Stimulated activated CD4-positive, alpha-beta T cell treated with anti-CD3 and anti-CD28 coated beads, Interleukin-15, amount 100 ng/mL, for 48 hours (primary cell): Measurements from ENCODE around the gene SLC44A5.
"Not testable (repeated sequence)": the region's sequence is repeated elsewhere in the genome, so short reads cannot be mapped to it uniquely, and the experiment has no call there.

Source experiments
- DNase-seq, 2 donors: peaks; one replicate each; pipeline ENCODE4 v3.0.0-alpha.2; 2020; ENCODE audit warnings: low read depth in 2 of 2

SLC44A5 gene

DNA sequence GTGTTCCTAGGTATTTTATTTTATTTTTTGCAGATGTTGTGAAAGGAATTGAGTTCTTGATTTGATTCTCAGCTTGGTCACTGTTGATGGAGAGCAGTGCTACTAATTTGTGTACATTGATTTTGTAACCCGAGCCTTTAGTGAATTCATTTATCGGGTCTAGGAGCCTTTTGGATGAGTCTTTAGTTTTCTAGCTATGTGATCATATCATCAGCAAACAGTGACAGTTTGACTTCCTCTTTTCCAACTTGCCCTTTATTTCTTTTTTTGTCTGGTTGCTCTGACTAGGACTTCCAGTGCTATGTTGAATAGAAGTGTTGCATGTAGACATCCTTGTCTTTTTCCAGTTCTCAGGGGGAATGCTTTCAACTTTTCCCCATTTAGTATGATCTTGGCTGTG lies 337.8 kb downstream of the SLC44A5 start:
- no peak for DNase-seq

DNA sequence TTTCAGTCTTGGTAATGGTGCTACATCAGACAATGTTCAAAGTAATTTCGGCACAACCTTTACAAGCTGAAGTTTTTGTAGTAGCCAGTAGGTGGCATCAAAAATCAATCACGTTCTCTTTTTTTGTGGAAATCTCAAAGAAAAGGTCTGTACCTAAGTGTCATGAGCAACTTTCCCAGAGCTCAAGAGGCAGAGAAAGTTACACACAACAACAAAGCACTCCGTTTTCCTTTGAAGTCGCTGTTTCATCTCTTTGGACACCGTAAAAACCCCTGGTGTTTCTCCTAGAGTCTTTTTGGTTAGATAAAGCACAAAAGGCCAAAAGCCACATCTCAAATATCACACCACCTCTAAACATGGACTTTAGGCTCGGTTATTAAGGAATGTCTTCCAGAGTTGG lies 345.1 kb downstream of the SLC44A5 start:
- DNase-seq: no peak

DNA sequence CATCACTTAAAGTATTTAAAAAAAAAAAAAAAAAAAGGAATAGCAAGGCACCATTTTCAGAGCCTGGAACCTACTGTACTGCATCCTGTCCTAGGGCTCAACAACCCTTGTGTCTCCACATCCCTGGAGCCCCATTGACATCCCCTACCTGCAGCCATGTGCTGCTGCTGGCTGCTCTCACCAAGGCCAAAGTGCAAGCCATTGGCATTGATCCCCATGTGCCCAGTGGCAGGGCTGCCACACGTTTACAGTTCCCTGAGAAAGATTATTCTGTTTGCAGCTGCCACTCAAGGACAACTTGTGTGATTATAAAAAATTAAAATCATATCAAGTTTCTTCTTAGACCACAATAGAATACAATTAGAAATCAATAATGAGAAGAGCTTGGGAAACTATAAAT lies 346.8 kb downstream of the SLC44A5 start:
- DNase-seq: no peak

DNA sequence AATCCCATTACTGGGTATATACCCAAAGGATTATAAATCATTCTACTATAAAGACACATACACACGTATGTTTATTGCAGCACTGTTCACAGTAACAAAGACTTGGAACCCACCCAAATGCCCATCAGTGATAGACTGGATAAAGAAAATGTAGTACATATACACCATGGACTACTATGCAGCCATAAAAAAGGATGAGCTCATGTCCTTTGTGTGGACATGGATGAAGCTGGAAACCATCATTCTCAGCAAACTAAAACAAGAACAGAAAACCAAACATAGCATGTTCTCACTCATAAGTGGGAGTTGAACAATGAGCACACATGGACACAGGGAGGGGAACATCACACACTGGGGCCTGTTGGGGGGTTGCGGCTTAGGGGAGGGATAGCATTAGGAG lies 347.3 kb downstream of the SLC44A5 start:
- DNase-seq: not testable (repeated sequence)

DNA sequence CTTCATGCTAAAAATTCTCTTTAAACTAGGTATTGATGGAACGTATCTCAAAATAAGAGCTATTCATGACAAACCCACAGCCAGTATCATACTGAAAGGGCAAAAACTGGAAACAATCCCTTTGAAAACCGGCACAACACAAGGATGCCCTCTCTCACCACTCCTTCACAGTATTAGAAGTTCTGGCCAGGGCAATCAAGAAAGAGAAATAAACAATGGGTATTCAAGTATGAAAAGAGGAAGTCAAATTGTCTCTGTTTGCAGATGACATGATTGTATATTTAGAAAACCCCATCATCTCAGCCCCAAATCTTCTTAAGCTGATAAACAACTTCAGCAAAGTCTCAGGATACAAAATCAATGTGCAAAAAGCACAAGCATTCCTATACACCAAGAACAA lies 349.0 kb downstream of the SLC44A5 start:
- DNase-seq: not testable (repeated sequence)

DNA sequence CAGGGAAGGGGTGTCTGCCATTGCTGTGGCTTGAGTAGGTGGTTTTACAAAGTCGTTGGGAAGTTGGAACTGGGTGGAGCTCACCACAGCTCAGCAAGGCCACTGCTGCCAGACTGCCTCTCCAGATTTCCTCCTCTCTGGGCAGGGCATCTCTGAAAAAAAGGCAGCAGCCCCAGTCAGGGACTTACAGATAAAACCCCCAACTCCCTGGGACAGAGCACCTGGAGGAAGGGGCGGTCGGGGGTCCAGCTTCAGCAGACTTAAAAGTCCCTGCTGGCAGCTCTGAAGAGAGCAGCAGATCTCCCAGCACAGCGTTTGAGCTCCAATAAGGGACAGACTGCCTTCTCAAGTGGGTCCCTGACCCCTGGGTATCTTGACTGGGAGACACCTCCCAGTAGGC lies 352.6 kb downstream of the SLC44A5 start:
- no peak for DNase-seq

DNA sequence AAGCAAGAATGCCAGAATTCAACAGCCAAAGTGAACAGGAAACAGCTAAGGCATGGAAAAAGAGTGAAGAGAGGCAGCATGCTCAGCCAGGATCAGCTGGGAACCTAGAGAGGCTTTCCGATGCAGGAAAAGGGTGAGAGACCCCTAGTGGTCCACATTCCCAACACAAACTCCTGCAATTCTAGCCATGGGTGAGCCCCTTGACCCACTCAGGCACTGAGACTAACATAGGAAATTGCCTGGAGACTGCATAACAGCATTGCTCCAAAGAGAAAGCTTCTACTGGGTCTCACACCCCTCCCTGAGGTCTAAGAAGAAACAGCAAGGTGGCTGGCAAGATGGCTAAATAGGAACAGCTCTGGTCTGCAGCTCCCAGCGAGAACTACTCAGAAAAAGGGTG lies 353.5 kb downstream of the SLC44A5 start:
- DNase-seq: no peak

DNA sequence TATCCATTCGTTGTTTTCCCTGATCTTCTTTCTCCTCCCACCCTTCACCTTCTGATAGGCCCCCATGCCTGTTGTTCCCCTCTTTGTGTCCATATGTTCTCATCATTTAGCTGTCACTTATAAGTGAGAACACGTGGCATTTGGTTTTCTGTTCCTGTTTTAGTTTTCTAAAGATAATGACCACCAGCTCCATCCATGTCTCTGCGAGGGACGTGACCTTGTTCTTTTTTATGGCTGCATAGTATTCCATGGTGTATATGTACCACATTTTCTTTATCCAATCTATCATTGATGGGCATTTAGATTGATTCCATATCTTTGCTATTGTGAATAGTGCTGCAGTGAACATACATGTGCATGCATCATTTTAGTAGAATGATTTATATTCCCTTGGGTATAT lies 360.8 kb downstream of the SLC44A5 start:
- DNase-seq: not testable (repeated sequence)

DNA sequence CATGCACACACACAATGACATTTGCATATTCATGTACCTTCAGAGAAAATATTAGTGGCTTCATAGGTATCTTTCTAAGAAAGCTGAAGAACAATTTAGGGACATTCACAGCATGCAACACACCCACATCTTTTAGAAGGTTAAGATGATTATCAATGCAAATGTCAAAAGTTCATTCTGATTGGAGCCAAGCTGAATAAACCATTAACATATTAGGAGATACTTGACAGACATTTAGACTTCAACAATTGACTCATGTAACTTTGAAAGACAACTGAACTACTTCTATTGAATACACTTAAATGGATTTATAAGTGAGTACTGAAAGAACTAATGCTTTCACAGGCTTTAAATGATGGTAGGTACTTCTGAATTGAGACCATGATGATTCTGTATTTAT lies 365.7 kb downstream of the SLC44A5 start:
- no peak for DNase-seq

DNA sequence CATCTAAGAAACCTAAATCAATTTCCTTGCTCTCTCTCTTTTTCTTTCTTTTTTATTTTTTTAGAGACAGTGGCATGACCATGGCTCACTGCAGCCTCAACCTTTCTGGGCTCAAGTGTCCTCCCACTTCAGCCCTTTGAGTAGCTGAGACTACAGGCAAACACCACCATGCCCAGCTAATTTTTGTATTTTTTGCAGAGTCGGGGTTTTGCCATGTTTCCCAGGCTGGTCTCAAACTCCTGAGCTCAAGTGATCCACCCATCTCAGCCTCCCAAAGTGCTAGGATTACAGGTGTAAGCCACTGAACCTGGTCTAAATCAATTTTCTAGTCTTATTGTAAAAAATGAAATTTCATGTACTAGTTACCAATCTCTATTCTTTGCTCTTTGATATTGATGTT lies 367.8 kb downstream of the SLC44A5 start:
- no peak for DNase-seq

DNA sequence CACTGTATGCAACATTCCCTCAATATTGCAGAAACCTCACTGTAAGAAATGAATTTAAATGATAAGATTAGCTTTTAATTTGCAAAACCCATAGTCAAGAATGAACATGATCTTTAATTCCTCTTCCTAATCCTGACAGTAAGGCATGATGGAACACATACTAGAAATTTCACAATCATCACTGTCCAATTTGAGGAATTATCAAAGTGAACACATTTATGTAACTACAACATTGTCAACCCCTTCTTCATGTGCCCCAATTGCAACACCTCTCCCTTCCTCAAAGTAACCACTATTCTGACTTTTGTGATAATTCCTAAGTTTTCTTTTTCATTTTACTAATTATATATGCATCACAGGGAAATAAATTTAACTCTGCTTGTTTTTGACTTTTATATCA lies 373.6 kb downstream of the SLC44A5 start:
- no peak for DNase-seq

DNA sequence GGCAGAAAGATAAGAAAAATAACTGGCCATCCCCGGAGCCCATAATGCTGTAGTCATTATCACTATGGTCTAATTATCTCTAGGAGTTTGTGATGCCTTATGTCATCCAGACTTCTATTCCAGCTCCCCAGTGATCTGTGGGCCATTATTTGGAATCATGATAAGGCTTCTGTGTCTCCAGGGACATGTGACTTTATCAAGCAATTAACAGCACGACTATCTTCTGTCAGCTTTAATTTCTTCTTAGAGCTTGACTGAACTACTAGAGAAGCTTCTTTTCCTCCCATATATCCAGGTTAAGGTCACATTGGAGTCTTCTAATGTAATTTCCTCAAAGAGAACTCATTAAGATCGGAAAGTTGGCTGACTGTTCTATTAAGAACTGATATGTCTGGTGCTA lies 376.4 kb downstream of the SLC44A5 start:
- no peak for DNase-seq

DNA sequence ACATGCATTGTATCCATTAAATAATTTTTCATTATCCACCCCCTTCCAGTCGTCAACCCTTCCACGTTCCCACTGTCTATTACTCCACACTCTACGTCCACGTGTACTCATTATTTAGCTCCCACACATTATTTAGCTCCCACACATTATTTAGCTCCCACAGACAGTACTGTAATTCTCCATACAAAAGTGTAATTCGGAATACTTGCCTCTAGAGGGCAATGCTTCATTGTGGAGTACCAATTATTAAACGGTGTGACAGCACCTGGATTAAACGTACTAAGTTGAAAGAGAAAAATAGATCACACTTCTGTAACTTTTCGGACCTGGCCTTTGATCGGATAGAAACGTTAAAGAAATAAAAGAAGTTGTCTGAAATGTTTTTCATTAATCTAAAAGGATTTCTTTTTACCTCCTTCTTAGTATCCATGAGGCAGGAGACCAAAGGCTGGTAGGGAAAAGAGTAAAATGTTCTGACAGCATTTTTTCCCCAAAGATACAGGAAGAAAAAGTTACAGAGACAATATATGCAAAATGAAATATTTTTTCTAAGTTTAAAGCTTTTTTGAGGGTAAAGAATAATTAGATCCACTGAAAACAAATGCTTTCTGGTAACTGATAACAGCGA lies 377.5 kb downstream of the SLC44A5 start:
- DNase-seq: no peak

DNA sequence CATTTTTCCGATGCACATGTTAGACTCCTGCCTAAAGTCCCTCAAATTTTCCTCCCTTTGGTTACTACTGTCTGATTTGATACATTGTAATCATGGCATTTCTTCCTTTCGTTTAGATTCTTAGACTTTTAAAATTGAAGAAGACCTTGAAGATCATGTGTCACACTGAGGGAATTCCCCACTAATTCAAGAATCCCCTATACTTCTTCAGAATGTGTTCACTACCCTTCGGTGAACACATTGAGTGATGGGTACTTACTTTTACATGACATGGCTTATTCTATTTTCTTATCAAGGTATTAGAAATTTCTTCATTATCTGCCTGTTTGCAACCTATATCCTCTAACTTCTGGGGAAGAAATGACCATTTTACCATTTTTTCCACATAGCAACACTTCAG lies 390.8 kb downstream of the SLC44A5 start:
- DNase-seq: no peak

DNA sequence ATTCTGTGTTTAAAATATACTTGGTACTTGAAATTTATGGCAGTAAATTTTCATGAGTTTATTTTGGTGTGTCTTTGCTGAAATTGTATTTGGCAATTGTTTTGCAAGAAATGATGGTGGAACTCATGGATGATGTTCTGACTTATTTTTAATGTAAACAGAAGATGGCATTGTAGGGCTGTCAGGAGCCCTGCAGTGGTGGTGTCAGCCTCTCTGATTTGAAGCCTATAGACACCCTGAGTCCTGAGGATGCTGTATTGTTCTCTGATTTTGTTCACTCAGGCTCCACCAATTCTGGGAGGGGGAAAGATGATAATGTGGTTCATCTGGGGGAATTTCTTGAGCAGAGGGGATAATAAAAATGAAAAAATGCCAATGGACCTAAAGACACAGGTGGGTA lies 396.9 kb downstream of the SLC44A5 start:
- DNase-seq: no peak

DNA sequence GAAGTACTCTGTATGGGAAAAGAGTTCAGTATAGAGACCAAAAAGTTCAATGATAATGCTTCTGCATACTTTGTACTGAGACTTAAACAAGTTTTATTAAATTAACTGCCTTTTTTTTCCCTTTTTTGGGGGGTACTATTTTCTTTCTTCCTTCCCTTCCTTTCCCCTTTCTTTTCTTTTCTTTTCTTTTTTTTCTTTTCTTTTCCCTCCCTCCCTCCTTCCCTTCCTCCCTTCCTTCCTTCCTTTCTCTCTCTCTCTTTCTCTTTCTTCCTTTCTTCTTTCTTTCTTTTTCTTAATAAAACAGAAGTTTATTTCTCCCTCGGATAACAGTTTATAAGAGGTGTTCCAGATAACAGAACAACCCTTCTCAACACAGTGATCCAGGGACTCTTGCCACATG lies 399.3 kb downstream of the SLC44A5 start:
- no peak for DNase-seq

DNA sequence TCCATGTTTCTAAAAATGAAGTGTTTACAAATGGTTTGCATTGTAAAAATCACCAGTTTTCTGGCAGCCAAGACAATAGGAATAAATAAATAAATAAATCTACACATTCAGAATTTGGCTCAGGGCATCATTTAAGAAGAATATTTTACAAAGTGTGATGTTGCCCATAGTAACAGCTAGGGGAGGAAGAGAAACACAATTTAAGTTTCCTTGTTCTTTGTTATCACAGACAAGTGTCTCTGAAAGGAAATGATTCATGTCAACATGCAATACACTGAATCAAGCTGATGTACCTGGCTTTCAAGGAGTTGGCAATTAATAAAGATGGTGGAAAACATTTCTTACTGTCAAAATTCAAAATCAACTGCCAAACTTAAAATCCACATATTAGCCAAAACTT lies 402.1 kb downstream of the SLC44A5 start:
- DNase-seq: no peak

DNA sequence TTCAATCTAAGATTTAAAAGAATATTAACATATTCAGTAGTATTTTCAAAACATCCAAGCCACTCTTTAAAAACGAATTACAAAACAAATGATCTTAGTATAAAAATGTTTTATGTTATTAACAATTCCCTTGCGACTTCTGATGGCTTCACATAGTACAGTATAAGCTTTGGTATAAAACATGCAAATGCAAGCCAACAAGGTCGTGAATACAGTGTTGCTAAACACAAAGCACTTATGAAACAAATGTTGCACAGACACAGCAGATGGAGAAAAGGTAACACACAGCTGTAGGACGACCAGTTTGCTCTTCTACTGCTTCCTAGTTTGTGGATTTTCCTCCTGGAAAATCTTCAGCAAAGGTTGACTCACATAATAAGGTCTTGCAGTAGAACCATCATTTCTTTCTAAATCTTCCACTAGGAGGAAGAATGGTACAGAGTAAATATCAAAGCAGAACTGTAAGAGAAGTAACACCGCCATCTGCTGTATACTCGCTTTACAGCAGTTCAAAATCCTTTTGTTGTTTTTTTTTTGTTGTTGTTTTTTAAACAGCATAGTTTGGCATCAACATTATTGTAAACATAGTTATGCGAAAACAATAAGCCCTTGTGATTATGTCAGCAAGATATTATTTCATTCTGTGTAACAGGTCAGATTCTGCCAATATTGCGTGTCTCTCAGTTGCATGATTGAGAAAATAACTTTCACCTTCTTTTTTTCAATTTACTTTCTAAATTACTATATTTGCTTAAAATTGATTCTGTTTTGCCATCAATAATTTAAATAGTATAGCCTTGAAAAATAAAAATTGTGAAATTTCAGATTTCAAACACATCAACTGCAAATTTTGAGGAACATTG lies 407.3 kb downstream of the SLC44A5 start:
- DNase-seq: no peak

DNA sequence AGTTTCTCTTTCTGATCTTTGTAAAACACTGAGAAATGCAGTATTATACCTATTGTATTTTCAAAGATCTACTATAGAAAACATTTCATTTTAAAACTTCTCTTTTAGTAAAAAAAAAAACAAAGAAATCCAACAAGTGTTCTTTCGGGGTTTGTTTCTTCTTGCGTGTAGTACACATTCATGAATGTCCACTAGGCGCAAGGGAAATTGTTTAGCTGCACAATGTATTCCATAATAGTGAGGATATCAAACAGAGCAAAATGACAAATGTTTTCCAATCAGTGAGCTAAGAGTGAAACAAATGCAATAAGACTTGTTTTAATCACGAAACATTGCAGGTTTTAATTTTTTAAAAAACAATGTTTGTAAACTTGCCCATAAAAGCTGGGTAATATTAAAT lies 408.2 kb downstream of the SLC44A5 start:
- no peak for DNase-seq

DNA sequence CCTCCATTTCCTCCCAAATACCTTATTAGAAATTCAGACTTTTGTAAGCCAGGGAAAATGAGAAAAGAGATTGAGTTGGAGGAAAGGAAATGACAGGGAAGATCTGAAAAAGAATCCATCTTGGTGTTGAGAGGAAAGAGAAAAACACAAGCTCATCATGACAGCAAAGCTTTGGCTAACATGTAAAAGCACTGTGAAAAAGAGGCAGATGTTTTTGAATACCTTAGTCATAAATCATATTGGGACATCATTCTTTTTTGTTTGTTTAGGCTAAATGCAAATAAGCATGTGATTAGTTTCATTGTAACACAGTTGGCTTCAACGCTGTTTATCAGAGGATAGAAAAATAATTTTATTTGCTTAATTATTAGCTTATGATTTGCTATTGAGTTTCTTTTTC lies 412.2 kb downstream of the SLC44A5 start:
- no peak for DNase-seq

DNA sequence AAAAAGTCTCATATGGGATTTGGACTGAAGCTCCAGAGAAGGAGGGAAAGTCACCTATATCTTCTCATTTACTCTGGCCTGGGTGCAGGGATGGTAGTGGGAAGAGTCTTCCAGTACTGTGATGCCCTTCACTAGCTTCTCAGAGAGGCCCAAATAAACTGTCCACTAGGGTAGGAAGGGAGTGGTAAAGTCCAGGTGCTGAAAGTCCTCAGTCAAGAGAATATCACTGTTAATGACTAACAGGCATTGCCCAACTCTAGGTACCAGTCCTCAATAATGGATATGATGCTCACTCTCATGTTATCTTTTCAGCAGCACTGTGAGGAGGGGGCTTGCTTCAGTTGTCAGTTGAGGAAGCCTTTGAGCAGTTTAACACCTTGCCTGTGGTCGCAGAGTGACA lies 412.8 kb downstream of the SLC44A5 start:
- DNase-seq: no peak

DNA sequence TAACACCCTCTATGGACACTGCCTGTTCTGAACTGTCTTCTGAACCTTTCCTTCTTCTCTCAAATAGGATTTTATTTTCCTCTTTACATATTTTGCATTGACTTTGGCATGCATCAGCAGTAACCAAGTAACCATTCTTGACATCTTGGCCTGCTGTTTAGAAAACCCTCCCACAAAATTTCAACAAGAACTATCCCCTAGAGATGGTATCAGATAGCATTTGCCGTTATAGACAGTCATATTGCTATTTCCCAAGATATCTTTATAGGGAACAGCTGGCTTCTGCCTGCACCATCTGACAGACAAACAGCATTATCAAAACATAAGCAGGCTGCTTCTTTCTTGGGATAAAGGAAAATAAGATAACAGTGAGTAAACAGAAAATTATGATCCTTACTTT lies 422.0 kb downstream of the SLC44A5 start:
- no peak for DNase-seq

DNA sequence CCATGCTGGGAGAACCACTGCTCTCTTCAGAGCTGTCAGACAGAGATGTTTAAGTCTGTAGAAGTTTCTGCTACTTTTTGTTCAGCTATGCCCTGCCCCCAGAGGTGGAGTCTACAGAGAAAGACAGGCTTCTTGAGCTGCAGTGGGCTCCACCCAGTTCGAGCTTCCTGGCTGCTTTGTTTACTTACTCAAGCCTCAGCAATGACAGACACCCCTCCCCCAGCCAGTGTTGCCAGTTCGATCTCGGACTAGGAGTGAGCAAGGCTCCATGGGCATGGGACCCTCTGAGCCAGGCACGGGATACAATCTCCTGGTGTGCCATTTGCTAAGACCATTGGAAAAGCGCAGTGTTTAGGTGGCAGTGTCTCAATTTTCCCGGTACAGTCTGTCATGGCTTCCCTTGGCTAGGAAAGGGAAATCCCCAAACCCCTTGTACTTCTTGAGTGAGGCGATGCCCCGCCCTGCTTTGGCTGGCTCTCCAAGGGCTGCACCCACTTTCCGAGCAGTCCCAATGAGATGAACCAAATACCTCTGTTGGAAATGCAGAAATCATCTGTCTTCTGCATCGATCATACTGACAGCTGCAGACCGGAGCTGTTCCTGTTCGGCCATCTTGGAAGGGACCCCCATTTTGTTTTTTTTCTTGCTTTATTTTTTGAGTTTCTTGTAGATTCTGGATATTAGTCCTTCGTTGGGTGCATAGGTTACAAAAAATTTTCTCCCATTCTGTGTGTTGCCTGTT lies 429.5 kb downstream of the SLC44A5 start:
- not testable (repeated sequence) for DNase-seq
